Aorta (tissue), 5 donors: Measurements from ENCODE around the gene TMEM53. TPM values are rescaled to one million over a fixed set of nuclear protein-coding genes. Genes with fewer than 3 reads are reported as not detected.

Source experiments
- ATAC-seq: fragments of 200-7000 bp; cut with Tn5 transposase; one replicate; pipeline ENCODE4 v1.9.1; 2022; ENCODE audit warnings: moderate library complexity; ENCODE audit not compliant: low FRiP score
- DNase-seq, 2 donors: peaks; one replicate each; pipeline ENCODE4 v3.0.0-alpha.2; 2020
- H3K27ac ChIP-seq, 2 donors: one replicate each; pipeline ENCODE4 v1.5.1; 2013; ENCODE audit warnings: low read length in 2 of 2, mild to moderate bottlenecking in 2 of 2, moderate library complexity in 2 of 2, control low read depth in 1 of 2, inconsistent platforms in 1 of 2, low read depth in 1 of 2
- H3K27me3 ChIP-seq, 2 donors: one replicate each; pipeline ENCODE4 v1.6.1; 2013; ENCODE audit warnings: control low read depth in 1 of 2, low read length in 1 of 2, mild to moderate bottlenecking in 1 of 2, moderate library complexity in 1 of 2; ENCODE audit not compliant: insufficient read depth in 2 of 2, control insufficient read depth in 1 of 2
- H3K36me3 ChIP-seq, 2 donors: one replicate each; pipeline ENCODE4 v1.6.1; 2013; ENCODE audit warnings: control low read depth in 1 of 2, low read length in 1 of 2, mild to moderate bottlenecking in 1 of 2; ENCODE audit not compliant: insufficient read depth in 2 of 2, control insufficient read depth in 1 of 2
- H3K4me1 ChIP-seq, 2 donors: one replicate each; pipeline ENCODE4 v1.6.1; 2013; ENCODE audit warnings: low read length in 2 of 2, control low read depth in 1 of 2, mild to moderate bottlenecking in 1 of 2, moderate library complexity in 1 of 2; ENCODE audit not compliant: insufficient read depth in 2 of 2, control insufficient read depth in 1 of 2
- H3K4me3 ChIP-seq, 2 donors: one replicate each; pipeline ENCODE4 v1.5.1; 2013; ENCODE audit warnings: low read length in 2 of 2, control low read depth in 1 of 2, mild to moderate bottlenecking in 1 of 2
- H3K9me3 ChIP-seq: one replicate; pipeline ENCODE4 v1.6.1; 2013; ENCODE audit warnings: mild to moderate bottlenecking, low read length; ENCODE audit not compliant: control insufficient read depth
- WGBS, 2 donors: extraction: QIAGEN DNeasy Blood & Tissue Kit; methylation state at CpG; one replicate each; pipeline ENCODE4 v1.1.7; 2013; 5-methylcytosine and 5-hydroxymethylcytosine counted together
- intact Hi-C, 2 donors: fragments of 100-400 bp; cut with DNase I; formaldehyde crosslinking; loops; one replicate each; pipeline versions ENCODE4 v1.14.2 to v1.15.0; 2022
- polyA plus RNA-seq, 2 donors: library from polyadenylated mRNA; stranded (reverse); fragments of 200-250 nt; gene quantifications; one replicate each; pipeline ENCODE4 v1.2.3, GENCODE V29; 2013
- total RNA-seq, 2 donors: library from RNA; stranded (reverse); fragmentation: NEBNext Ultra II Directional; extraction: Animal tissue kit (Norgen Biotek cat#: 25700); gene quantifications; one replicate each; pipeline ENCODE4 v1.2.1, GENCODE V29; 2021
- donor health status: healthy with polysubstance abuse.
- donor health status: Bipolar disorder and iron deficiency.
- donor health status: DM: no; HTN: no; CAD: no.
- donor health status: DM: no; HTN: no; CAD: no.
- donor health status: DM: yes; HTN: yes; CAD: no.

Gene TMEM53
- total and polyA plus RNA-seq, 4 donors: 5.4 to 9.9 (median 7.5) TPM

DNA sequence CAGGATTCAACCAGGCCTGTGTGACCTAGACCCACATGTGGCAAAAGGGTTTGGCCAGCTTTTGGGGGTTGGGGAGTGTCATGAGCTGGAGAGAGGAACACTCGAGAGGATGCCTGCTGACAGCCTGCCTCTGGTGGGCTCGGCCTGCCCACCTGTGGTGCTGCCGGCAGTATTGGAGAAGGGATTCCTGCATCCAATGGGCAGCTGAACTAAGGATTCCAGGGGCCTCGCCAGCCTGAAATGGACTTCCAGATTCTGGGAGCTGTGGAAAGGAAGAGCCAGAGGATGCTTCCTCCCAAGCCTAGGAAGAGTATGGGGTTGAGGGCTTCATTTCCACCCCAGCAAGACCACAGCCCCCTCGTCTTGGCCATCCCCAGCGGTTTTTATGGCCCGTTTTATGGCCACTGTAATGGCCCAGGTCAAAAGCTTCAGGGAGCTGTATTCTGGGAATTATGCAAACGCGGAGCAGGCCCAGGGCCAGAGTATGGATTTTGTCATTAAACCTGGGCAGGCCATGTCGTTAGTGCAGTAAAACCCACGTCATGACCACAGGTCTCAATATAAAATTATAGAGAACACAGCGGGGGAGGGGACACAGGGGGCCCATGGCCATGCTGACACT, 63.6 kb downstream of the TMEM53 start:
- Histone ChIP-seq H3K27me3 (no peaks in the 10 kb centered on the region), H3K4me1 (no peaks in the 10 kb centered on the region), H3K27ac (no peak overlapping the region), H3K36me3 (no peaks in the 10 kb centered on the region), H3K9me3 (no peaks in the 10 kb centered on the region), H3K4me3 (no peak overlapping the region)
- DNase-seq (no peak), ATAC-seq (no peak)
- intact Hi-C loops: no loop called here
- WGBS, 2 donors: 70 to 73% methylated on average over 12 of the region's 12 CpGs

GRCh38 chr1:44609768-44610526, 64.3 kb downstream of the TMEM53 start:
- ATAC-seq: no peak
- 72 to 74% methylated on average over 25 of the region's 25 CpGs for WGBS, 2 donors
- H3K4me3 ChIP-seq: no peak overlapping the region

GRCh38 chr1:44609412-44609767, 64.9 kb downstream of the TMEM53 start:
- ATAC-seq (peak; percentile 71), DNase-seq (peak; percentile 63 to 85)
- WGBS, 2 donors: 32 to 40% methylated on average over 10 of the region's 10 CpGs
- no peak overlapping the region for H3K27ac ChIP-seq
- H3K36me3 ChIP-seq: no peaks in the 10 kb centered on the region
- no peaks in the 10 kb centered on the region for H3K27me3 ChIP-seq
- H3K9me3 ChIP-seq: no peaks in the 10 kb centered on the region
- no peaks in the 10 kb centered on the region for H3K4me1 ChIP-seq
- intact Hi-C loops: loop anchor here (1.0 kb wide), 1 partner anchor 44 kb away; no protein-coding TSS in a partner anchor
- no peak overlapping the region for H3K4me3 ChIP-seq

More at GRCh38 chr1:44609768-44610526, 64.3 kb downstream of the TMEM53 start:
- Histone ChIP-seq H3K4me1 (no peaks in the 10 kb centered on the region), H3K27ac (no peak overlapping the region), H3K27me3 (no peaks in the 10 kb centered on the region), H3K9me3 (no peaks in the 10 kb centered on the region), H3K36me3 (no peaks in the 10 kb centered on the region)
- peak in 1 of 2 donors; percentile 70 for DNase-seq
- intact Hi-C loops: loop anchor here (1.0 kb wide), 1 partner anchor 43 kb away; no protein-coding TSS in a partner anchor

DNA sequence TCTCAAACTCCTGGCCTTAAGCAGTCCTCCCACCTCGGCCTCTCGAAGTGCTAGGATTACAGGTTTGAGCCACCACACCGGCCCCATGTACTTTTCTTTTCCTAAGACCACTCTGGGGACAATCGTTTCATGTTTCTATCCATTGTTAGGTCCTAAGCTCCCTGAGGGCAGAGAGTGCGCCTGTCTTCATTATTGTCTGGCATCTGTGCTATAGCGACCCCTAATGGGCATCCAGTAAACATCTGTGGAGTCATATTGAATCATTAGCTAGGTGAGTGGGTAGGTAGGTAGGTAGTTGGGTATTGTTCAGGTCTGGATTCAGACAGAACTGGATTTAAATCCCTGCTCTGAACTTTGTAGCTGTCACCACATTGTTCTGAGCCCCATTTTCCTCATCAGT, 66.1 kb downstream of the TMEM53 start:
- DNase-seq: no peak
- Histone ChIP-seq H3K36me3 (no peaks in the 10 kb centered on the region), H3K27ac (no peak overlapping the region), H3K27me3 (no peaks in the 10 kb centered on the region), H3K4me3 (no peak overlapping the region), H3K9me3 (no peaks in the 10 kb centered on the region), H3K4me1 (no peaks in the 10 kb centered on the region)
- ATAC-seq: no peak
- WGBS, 2 donors: 79 to 83% methylated on average over 6 of the region's 6 CpGs
- intact Hi-C loops: no loop called here

GRCh38 chr1:44606701-44607281, 67.5 kb downstream of the TMEM53 start:
- intact Hi-C loops: no loop called here
- Histone ChIP-seq H3K27me3 (no peaks in the 10 kb centered on the region), H3K4me1 (no peaks in the 10 kb centered on the region), H3K9me3 (no peaks in the 10 kb centered on the region), H3K27ac (no peak overlapping the region), H3K36me3 (no peaks in the 10 kb centered on the region), H3K4me3 (no peak overlapping the region)
- DNase-seq (no peak), ATAC-seq (no peak)
- WGBS, 2 donors: 76 to 78% methylated on average over 8 of the region's 8 CpGs

- intact Hi-C loops: no loop called here
- ATAC-seq (no peak), DNase-seq (peak in 1 of 2 donors; percentile 23)
- 70 to 75% methylated on average over 12 of the region's 12 CpGs for WGBS, 2 donors
- H3K9me3 ChIP-seq: no peaks in the 10 kb centered on the region
- no peaks in the 10 kb centered on the region for H3K36me3 ChIP-seq
- no peak overlapping the region for H3K4me3 ChIP-seq
- H3K27me3 ChIP-seq: no peaks in the 10 kb centered on the region
- H3K27ac ChIP-seq: no peak overlapping the region
- H3K4me1 ChIP-seq: no peaks in the 10 kb centered on the region
Measured at GRCh38 chr1:44605914-44606615, 68.2 kb downstream of the TMEM53 start.

GRCh38 chr1:44604157-44604955, 69.9 kb downstream of the TMEM53 start:
- DNase-seq (peak in 1 of 2 donors; percentile 39), ATAC-seq (no peak)
- Histone ChIP-seq H3K27me3 (no peaks in the 10 kb centered on the region), H3K4me1 (no peaks in the 10 kb centered on the region), H3K36me3 (no peaks in the 10 kb centered on the region), H3K4me3 (no peak overlapping the region), H3K27ac (no peak overlapping the region), H3K9me3 (no peaks in the 10 kb centered on the region)
- WGBS, 2 donors: 74 to 85% methylated on average over 3 of the region's 3 CpGs
- intact Hi-C loops: no loop called here

DNA sequence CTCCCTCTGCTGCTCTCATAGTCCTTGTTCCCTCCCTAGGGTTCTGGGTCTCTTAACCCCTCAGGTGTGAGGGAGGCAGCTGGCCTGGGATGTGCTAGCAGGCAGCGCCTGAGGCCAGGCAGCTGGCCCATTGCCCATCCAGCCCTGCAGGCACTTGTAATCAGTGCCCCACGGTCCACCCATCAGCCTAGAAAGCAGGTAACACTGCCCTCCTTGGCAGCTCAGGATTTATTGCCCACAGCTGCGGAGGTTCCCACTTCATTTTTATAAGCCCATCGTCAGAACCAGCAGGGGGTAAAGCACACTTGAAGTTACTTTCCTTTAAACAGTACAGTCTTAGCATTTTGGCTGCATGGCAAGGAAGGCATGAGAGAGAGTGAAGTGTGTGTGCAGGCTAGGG, 70.6 kb downstream of the TMEM53 start:
- intact Hi-C loops: no loop called here

More for the DNA sequence above, 70.6 kb downstream of the TMEM53 start:
- WGBS, 2 donors: 42 to 58% methylated on average over 4 of the region's 4 CpGs
- Histone ChIP-seq H3K4me3 (no peak overlapping the region), H3K36me3 (no peaks in the 10 kb centered on the region), H3K27ac (no peak overlapping the region), H3K4me1 (no peaks in the 10 kb centered on the region), H3K9me3 (no peaks in the 10 kb centered on the region), H3K27me3 (no peaks in the 10 kb centered on the region)
- ATAC-seq: no peak
- peak in 1 of 2 donors; percentile 69 for DNase-seq
